Stimulated activated naive CD8-positive, alpha-beta T cell treated with anti-CD3 and anti-CD28 coated beads, Interleukin-15, Interleukin-2, amounts not matched to agents 100 ng/mL and 50 ng/mL, for 24 hours (primary cell): ENCODE results near the gene RPL10A.
A peak's percentile ranks its signal among the peaks of the same experiment; 100 is the strongest.

Source experiments
- H3K27ac Mint-ChIP-seq: one replicate; pipeline ENCODE4 v1.8.0; 2021; ENCODE audit warnings: mild to moderate bottlenecking, mixed read lengths
- H3K27me3 Mint-ChIP-seq: one replicate; pipeline ENCODE4 v1.8.0; 2021; ENCODE audit warnings: mixed read lengths
- H3K36me3 Mint-ChIP-seq: one replicate; pipeline ENCODE4 v1.8.0; 2021; ENCODE audit warnings: low read depth, mixed read lengths
- H3K4me1 Mint-ChIP-seq: one replicate; pipeline ENCODE4 v1.8.0; 2021; ENCODE audit warnings: low read depth, mixed read lengths
- H3K4me3 Mint-ChIP-seq: one replicate; pipeline ENCODE4 v1.8.0; 2021; ENCODE audit warnings: mild to moderate bottlenecking, mixed read lengths
- H3K9me3 Mint-ChIP-seq: one replicate; pipeline ENCODE4 v1.8.0; 2021; ENCODE audit warnings: mixed read lengths

Gene RPL10A

DNA sequence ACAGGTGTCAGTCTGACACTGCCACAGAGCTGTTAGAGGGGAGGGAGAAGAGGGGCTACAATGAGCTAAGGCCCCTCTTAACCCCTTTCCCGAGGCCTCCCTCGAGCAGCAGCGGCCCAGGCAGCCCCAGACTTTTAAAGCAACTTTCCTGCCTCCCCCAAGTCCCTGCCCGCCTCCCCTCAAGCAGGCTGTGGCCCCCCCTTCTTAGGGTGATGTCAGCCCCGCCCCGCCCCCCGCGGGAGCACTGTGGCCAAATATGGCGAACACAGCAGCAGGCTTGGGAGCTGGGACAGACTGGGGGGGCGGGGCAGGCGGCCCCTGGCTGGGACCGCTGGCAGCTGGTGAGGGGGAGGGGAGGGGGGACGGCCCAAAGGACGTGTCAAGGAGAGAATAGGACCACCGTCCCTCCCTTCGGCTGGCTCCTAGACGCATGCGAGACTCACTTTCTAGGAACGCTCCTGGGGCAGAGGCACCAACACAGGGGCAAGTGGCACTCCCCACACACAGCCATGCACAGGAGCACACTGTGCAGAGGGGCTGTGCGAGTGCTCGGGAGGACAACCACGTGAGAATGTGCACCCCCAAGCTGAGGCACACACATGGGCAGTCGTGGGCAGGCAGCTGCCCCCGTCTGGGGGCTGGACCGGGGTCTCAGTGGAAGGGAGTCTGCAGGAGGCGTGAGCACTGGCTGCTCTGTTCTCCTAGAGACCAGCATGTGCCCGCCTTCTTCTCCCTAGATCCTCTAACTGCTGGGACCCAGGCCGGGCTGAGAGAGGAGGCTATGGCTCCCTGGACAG is 22.0 kb downstream of the RPL10A start:
- H3K36me3 Mint-ChIP-seq = no peaks in the 10 kb centered on the region
- H3K4me3 Mint-ChIP-seq = no peak overlapping the region
- H3K9me3 Mint-ChIP-seq = no peaks in the 10 kb centered on the region
- no peaks in the 10 kb centered on the region for H3K27me3 Mint-ChIP-seq
- H3K27ac Mint-ChIP-seq = no peak overlapping the region
- H3K4me1 Mint-ChIP-seq = peaks cover 10% of the 10 kb centered on the region

DNA sequence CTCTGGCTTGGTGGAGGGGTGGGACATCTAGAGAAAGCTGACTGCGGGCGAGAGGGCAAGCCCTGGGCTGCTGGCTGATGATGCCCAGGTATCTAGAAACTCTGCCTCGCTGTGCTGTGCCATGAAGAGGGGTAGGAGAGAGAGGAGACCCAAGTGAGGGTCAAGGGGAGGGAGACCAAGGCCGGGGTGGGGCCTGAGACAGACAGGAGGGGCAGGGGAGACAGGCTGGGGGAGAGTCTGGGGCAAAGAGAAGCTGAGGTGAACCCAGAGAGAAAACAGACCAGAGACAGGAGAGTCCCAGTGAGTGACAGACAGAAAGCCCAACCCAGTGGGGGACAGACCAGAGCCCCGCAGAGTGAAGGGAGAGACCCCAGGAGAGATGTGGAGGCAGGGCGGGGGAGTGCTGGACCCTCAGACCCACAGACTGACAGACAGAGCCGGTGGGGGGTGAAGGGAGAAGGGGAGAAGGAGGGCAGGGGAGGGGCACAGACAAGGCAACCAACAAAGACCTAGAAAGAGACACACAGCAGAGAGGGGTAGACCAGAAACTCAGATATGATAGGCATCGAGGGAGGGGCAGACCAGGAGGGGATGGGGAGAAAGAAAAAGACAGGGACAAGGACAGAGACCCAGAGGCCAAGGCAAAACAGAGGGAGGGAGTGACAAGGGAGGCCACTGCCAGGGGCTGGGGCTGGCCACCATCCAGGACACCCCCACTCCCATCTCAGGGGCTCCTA is 22.8 kb downstream of the RPL10A start:
- Mint-ChIP-seq H3K36me3 (no peaks in the 10 kb centered on the region), H3K9me3 (no peaks in the 10 kb centered on the region), H3K4me3 (no peak overlapping the region), H3K27me3 (no peaks in the 10 kb centered on the region), H3K4me1 (peaks cover 10% of the 10 kb centered on the region), H3K27ac (no peak overlapping the region)

DNA sequence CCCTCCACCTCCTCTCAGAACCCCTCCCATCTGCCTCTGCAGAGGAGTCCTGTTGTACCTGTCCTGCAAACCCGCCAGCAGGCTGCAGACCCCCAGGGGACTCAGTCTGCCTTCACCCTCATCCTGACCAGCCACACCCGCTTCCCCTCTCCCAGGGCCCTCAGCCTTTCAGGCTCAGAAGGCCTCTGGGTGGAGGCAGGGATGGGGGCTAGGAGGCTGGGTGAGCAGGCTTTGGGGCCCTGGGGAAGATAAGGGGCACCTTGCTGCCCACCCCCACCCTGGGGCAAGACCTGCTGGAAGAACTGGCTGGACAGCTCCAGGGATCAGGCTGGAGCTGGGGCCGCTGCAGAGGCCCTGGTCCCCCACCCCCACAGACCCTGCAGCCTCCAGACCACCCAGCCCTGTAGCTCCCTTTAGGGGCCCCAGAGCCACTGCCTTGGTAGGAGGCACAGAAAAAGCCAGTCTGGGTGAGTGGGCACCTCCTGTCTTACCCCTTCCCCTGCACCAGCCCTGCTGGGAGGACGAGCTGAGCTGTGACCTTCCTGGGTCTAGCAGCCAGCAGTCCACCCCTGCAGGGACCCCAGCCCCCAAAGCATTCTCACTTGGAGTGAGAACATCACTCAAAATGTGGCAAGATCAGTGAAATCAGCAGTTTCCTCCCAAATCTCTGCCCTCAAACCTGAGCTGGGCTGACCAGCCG is 23.5 kb downstream of the RPL10A start:
- Mint-ChIP-seq H3K9me3 (no peaks in the 10 kb centered on the region), H3K27ac (no peak overlapping the region), H3K36me3 (no peaks in the 10 kb centered on the region), H3K27me3 (no peaks in the 10 kb centered on the region), H3K4me1 (peaks cover 10% of the 10 kb centered on the region), H3K4me3 (no peak overlapping the region)

DNA sequence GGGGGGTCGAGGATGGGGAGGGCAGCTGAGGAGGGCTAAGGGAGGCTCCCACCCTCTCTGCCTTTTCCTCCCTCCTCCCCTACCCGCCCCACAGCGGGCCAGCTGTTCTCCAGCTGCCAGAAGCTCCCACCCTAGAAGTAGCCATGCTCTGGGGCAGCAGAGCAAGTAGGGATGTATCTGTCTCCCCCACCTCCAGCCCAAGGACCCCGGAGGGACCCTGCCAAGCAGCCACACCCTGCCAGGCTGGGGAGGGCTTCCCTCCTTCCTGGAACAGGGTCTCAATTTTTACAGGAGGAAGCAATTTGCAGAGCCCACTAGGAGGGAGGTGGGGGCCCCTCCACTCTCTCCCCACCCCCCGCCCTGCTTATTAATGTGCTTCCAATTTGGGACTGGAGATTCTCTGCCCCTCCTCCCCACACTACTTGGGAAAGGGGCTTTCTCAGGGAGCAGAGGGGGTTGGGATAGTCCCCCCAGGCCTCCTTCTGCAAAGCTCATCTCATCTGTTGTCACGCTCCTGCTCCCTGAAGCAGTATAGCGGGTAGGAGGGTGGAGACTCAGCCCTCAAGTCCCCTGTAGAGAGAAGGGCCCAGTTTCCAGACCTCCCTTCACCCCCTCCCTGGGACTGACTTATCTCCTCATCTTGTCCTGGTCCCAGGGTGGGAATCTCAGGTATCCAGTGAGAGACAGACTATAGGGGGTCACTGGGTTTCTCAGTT is 24.2 kb downstream of the RPL10A start:
- H3K27ac Mint-ChIP-seq = no peak overlapping the region
- H3K4me3 Mint-ChIP-seq = no peak overlapping the region
- no peaks in the 10 kb centered on the region for H3K9me3 Mint-ChIP-seq
- H3K4me1 Mint-ChIP-seq = peaks cover 10% of the 10 kb centered on the region
- H3K36me3 Mint-ChIP-seq = no peaks in the 10 kb centered on the region
- no peaks in the 10 kb centered on the region for H3K27me3 Mint-ChIP-seq

DNA sequence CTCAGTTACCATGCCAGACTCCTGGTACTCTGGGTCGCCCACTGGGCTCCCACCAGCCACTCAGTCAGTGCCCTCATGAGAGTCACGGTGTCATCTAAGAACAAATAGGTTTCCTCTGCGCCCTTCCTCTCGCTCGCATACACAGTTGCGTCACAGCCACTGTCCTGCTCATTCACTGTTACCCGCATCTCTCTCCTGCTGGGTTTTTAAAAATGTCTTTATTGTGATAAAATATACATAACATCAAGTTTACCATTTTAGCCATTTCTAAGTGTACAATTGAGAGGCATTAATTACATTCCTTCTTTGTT is 24.7 kb downstream of the RPL10A start:
- H3K27ac Mint-ChIP-seq = no peak overlapping the region
- no peaks in the 10 kb centered on the region for H3K36me3 Mint-ChIP-seq
- H3K9me3 Mint-ChIP-seq = no peaks in the 10 kb centered on the region
- H3K4me1 Mint-ChIP-seq = peaks cover 9% of the 10 kb centered on the region
- no peak overlapping the region for H3K4me3 Mint-ChIP-seq
- H3K27me3 Mint-ChIP-seq = no peaks in the 10 kb centered on the region

DNA sequence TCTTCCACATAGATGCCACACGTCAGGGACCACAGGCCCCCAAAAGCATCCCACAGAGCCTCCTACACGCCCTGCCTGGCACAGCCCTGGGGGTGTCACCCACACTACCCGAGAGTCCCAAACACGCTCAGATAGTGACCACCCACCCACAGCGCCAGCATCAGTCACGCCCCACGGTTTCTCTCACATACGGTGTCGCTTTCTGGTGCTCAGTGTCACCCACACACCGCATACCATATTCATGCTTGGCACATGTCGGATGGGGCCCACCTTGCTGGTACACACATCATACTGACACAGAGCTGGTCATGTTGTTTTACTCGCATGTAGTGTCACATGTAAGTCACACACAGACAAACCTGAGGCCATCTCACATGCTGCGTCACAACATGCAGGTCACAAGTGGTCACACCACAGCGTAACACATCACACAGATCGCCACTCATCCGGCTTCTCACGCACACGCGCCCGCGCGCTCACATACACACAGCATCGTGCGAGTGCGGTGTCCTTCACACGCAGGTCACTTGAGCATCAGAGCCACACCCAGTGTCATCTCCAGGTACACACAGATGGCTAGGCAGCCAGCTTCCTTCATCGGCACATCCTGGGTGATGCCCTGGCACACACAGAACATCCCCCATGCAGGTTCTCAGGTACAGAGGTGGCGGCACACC is 25.2 kb downstream of the RPL10A start:
- Mint-ChIP-seq H3K4me3 (no peak overlapping the region), H3K36me3 (no peaks in the 10 kb centered on the region), H3K4me1 (peaks cover 10% of the 10 kb centered on the region), H3K9me3 (no peaks in the 10 kb centered on the region), H3K27ac (no peak overlapping the region), H3K27me3 (peaks cover 1% of the 10 kb centered on the region)

DNA sequence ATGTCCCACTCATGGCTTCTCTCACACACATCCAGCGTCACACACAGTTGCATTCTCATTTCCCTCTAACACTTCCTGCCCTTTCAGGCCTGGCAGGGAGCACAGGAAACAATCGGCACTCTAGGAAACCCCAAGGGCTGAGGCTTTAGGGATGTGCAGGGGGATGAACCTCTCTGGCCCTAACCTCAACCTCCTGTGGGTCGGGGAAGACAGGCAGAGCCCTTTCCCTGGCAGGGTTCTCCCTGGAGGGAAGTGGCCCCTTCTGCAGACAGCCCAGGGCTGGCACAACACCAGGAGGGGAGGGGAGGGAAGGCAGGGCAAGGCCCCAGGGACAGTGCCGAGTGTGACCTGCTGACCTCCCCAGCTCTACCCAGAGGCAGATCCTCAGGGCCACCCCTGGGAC is 26.0 kb downstream of the RPL10A start:
- no peaks in the 10 kb centered on the region for H3K9me3 Mint-ChIP-seq
- H3K36me3 Mint-ChIP-seq = no peaks in the 10 kb centered on the region
- peaks cover 15% of the 10 kb centered on the region for H3K4me1 Mint-ChIP-seq
- H3K27ac Mint-ChIP-seq = no peak overlapping the region
- H3K27me3 Mint-ChIP-seq = peaks cover 6% of the 10 kb centered on the region
- no peak overlapping the region for H3K4me3 Mint-ChIP-seq

DNA sequence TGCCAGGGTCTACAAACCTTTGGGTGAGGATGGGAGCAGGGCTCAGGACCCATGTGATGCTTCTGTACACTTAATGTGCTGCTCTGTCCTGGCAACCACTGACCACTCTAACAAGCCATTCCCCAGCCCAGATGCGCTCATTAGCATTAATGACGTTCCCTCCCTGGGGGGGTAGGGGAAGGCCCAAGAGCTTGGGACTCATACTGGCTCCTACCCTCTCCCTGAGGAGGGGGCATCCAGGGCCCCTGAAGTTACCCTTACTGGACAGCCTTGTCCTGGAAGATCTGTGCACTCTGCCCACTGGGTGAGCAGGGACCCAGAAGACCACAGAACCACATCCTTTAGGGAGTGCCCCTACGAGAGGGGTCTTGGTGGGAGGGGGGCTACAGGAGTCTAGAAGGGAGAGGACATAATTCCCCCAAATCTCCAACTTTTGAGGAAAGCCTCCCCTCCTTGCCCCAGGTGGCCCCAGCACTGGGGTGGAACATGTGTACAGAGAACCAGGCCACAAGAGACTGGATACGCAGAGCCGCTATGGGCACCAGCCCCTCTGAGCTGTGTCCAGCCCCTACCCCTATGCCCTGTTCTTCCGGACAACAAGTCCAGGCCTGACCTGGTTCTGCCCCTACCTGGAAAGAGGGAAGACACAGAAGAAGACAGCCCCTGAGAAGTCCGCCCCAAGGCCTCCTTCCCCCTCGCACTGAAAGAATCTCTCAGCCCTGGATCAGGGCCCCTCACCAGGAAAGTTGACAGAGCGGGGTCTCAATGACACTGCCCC is 27.2 kb downstream of the RPL10A start:
- Mint-ChIP-seq H3K4me1 (peaks cover 15% of the 10 kb centered on the region), H3K27ac (no peak overlapping the region), H3K4me3 (peak overlapping the region; percentile 55), H3K36me3 (no peaks in the 10 kb centered on the region), H3K27me3 (peaks cover 11% of the 10 kb centered on the region), H3K9me3 (no peaks in the 10 kb centered on the region)

DNA sequence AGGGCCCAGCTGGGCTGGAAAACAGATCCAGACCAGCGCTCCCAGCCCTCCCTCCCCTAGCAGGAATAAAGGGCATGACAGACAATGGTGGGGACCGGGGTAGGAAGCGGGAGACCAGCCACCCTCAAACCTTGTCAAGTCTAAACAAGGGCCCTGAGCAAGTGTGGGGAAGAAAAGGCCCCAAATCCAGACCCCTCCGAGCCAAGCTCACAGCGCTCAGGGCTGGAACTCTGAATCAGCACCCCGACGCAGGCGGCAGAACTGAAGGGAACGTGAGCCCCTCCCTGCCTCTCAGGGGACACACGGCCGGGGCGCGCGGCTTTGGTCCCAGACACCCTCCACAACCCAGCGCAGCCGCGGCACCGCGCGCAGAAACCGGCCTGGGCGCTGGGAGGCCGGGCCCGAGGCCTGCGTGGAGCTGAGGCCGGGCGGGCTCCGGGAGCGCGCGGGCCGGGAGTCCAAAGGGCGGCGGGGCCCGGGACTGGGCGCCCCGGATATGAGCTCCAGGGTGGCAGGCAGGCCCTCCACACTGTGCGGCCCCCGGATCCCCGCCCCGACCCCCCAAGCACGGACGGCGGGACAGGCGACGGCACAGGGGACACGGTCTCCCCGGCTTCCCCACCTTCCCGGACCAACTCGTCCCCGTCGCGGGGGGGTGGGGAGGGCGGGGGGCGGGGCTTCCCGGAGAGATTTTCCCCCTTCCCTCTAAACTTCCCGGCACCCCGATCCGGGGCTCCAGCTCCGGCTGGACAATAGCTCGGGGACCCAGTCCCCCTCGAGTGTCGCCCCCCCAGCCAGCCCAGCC is 28.0 kb downstream of the RPL10A start:
- Mint-ChIP-seq H3K27me3 (peaks cover 15% of the 10 kb centered on the region), H3K4me3 (peak overlapping the region; percentile 55), H3K27ac (no peak overlapping the region), H3K36me3 (no peaks in the 10 kb centered on the region), H3K4me1 (peaks cover 15% of the 10 kb centered on the region), H3K9me3 (no peaks in the 10 kb centered on the region)

DNA sequence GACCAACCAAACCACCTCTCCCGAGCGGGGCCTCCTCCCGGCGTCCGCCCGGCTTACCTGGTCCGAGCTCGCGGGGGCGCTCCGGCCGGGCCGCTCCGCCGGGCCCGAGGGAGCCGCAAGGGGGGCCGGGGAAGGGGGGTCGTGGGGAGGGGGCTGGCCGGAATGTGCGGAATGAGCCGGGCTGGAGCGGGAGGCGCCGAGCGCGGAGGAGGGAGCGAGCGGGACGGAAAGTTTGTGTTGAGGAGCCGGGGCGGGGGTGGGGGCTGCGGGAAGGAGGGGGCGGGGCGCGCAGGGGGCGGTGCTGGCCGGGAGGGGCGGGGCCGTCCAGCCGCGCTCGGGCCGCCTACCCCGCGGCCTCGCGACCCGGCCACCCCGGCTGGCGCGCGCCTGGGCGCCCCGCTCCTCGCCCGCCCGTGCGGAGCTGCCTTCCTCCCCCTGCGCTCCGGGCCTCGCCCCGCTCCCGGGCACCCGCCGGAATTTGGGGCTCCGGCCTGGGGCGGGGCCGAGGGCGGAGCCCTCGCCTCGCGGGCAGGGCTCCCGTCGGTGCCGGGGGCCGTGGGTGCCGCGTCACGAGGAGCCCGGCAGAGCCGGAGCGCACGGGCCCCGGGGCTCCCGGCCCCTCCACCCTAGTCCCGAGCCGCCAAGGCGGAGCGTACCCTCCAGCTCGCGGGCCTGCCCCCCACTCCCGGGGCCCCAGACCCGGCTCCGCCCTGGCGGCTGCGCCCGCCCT is 28.8 kb downstream of the RPL10A start, which contains the start of gene TEAD3:
Gene TEAD3 (minus strand): TSS at position 239 of the 730 bp plus-strand sequence.
- Mint-ChIP-seq H3K4me3 (peak within 1 kb of the TSS; percentile 74), H3K27ac (no peak within 1 kb of the TSS), H3K27me3 (peaks cover 15% of the 10 kb centered on the region), H3K36me3 (no peaks in the 10 kb centered on the region), H3K9me3 (no peaks in the 10 kb centered on the region), H3K4me1 (peaks cover 15% of the 10 kb centered on the region)

DNA sequence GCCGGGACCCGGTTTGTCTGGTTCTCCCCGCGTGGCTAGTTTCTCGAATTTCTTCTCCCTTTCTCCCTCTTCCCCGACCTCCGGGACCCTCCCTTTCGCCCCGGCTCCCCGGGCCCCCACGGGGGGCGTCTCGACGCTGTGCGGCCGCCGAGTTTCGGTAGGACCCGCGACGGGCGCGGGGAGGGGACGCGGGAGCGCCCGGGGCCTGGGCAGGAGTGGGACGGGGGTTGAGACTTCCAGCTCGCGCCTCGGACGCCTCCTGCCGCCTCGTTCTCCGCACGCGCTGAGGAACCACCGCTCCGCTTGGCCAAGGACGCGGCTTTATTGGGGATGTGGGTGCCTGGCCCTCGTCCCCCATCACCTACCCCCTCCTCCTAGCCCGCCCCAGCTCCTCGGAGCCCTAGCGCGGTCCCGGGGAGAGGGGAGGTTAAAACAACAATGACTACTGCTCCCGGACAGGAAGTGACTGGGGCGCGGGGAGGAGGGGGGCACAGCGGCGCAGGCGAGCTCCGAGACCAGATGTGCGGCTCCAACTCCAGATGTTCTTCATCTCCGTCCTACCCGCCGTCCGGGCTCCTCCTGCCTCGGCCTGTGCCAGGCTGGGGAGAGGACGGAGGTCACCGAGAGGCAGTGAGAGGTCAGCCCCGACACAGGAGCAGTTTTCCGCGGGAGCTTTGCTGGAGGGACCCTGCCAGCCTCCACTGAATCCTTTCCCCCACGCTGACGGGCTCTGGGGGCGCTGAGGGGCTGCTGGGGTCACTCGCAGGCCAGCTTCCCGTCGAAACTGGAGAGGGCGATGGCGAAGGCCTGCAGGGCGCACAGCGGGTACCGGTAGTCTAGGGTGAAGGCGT is 29.6 kb downstream of the RPL10A start:
- Mint-ChIP-seq H3K9me3 (no peaks in the 10 kb centered on the region), H3K4me1 (peaks cover 15% of the 10 kb centered on the region), H3K27me3 (peaks cover 18% of the 10 kb centered on the region), H3K36me3 (no peaks in the 10 kb centered on the region), H3K4me3 (peak overlapping the region; percentile 74), H3K27ac (no peak overlapping the region)

DNA sequence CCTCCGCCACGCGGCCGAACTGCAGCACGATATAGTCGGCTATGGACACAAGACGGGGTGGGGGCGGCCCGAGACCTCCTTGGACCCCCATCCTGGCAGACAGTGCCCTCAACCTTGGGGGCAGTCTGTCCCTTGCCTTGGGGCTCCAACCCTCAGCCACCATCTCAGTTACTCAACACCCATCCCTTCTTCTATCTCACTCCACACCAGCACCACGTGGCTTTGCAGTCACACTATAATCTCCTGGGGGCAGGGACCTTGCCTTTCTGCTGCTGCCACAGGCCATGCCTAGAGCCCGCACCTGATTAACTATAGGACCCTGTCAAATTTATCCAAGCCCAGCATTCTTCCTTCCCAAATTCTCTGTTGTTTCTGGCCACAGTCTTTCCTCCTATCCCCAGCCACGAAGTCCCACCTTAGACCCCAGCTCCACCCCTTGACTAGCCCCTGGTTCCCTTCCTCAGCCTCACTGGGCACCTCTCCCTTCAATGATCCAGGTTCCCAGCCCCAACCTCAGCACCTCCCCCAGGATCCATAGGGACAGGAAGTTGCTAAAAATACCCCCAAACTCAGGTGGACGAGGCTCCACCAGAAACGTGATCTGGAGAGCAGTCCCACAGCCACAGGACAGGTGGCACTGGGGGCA is 30.3 kb downstream of the RPL10A start:
- H3K9me3 Mint-ChIP-seq = no peaks in the 10 kb centered on the region
- H3K4me1 Mint-ChIP-seq = peaks cover 15% of the 10 kb centered on the region
- peaks cover 23% of the 10 kb centered on the region for H3K27me3 Mint-ChIP-seq
- H3K36me3 Mint-ChIP-seq = no peaks in the 10 kb centered on the region
- peak overlapping the region; percentile 5 for H3K27ac Mint-ChIP-seq
- H3K4me3 Mint-ChIP-seq = peak overlapping the region; percentile 74
